SK-N-SH treated with all-trans-retinoic acid at 6 μM for 48 hours (cell line): Measurements from ENCODE around the gene PFN2.

Experiments
- ATAC-seq: fragments of 200-7000 bp; cut with Tn5 transposase; 3 replicates; pipeline ENCODE4 v1.9.1; 2020; ENCODE audit warnings: mild to moderate bottlenecking, moderate library complexity
- GLIS3 ChIP-seq: fragments of 250-450 bp; sonication (Bioruptor Pico); IDR thresholded peaks from 2 replicates; pipeline ENCODE4 v1.5.0; 2020; ENCODE audit warnings: mild to moderate bottlenecking, moderate library complexity
- PATZ1 ChIP-seq: fragments of 250-450 bp; sonication (Bioruptor Pico); IDR thresholded peaks from 2 replicates; pipeline ENCODE4 v1.8.0; 2020; ENCODE audit warnings: mild to moderate bottlenecking, moderate library complexity, borderline replicate concordance
- PPARA ChIP-seq: fragments of 250-450 bp; sonication (Bioruptor Pico); IDR thresholded peaks from 2 replicates; pipeline ENCODE4 v1.5.0; 2020; ENCODE audit warnings: mild to moderate bottlenecking, borderline replicate concordance
- RARB ChIP-seq: fragments of 250-450 bp; sonication (Bioruptor Pico); IDR thresholded peaks from 2 replicates; pipeline ENCODE4 v1.8.0; 2021; ENCODE audit warnings: mild to moderate bottlenecking, moderate library complexity
- SNAI2 ChIP-seq: fragments of 250-450 bp; sonication (Bioruptor Pico); IDR thresholded peaks from 2 replicates; pipeline ENCODE4 v1.5.0; 2020; ENCODE audit warnings: mild to moderate bottlenecking, moderate library complexity
- TSHZ2 ChIP-seq: fragments of 250-450 bp; sonication (Bioruptor Pico); IDR thresholded peaks from 2 replicates; pipeline ENCODE4 v1.5.0; 2020; ENCODE audit warnings: mild to moderate bottlenecking, moderate library complexity
- ZC3H10 ChIP-seq: fragments of 250-450 bp; sonication (Bioruptor Pico); IDR thresholded peaks from 2 replicates; pipeline ENCODE4 v1.5.1; 2021; ENCODE audit warnings: mild to moderate bottlenecking, moderate library complexity
- ZNF8 ChIP-seq: fragments of 450-650 bp; formaldehyde crosslinking; IDR thresholded peaks from 2 replicates; pipeline ENCODE4 v1.5.0; 2020; ENCODE audit warnings: mild to moderate bottlenecking, moderate library complexity

The PFN2 gene

GRCh38 chr3:149919509-149919908, 51.2 kb downstream of the PFN2 start (continued):
- TF ChIP-seq TSHZ2 (CRISPR knock-in tag) (no peak), PATZ1 (no peak), PPARA (CRISPR knock-in tag) (no peak), SNAI2 (CRISPR knock-in tag) (no peak)

GRCh38 chr3:149917124-149917667, 53.5 kb downstream of the PFN2 start:
- no peak for TF ChIP-seq GLIS3 (CRISPR knock-in tag)
- TF ChIP-seq ZC3H10: no peak
- no peak for TF ChIP-seq ZNF8 (CRISPR knock-in tag)
- no peak for TF ChIP-seq RARB
- ATAC-seq: no peak
